Endodermal cell (in vitro differentiated cells): ENCODE results near the gene TSACC. TPM values are rescaled to one million over a fixed set of nuclear protein-coding genes. Genes with fewer than 3 reads are reported as not detected.

ENCODE experiments used
- DNase-seq: peaks from one replicate; pipeline ENCODE4 v3.0.0-alpha.2; 2017
- H3K27ac ChIP-seq: 2 replicates; pipeline ENCODE4 v1.5.1; 2013; ENCODE audit warnings: mild to moderate bottlenecking, low read depth, low read length, moderate library complexity
- H3K27me3 ChIP-seq: 2 replicates; pipeline ENCODE4 v1.6.1; 2013; ENCODE audit warnings: mild to moderate bottlenecking, low read length, moderate library complexity; ENCODE audit not compliant: insufficient read depth, control insufficient read depth, poor library complexity, severe bottlenecking
- H3K36me3 ChIP-seq: 2 replicates; pipeline ENCODE4 v1.7.0; 2013; ENCODE audit warnings: mild to moderate bottlenecking, low read length, moderate library complexity; ENCODE audit not compliant: control insufficient read depth, insufficient read depth
- H3K4me1 ChIP-seq: one replicate; pipeline ENCODE4 v1.7.0; 2013; ENCODE audit warnings: low read length; ENCODE audit not compliant: control insufficient read depth, insufficient read depth
- H3K4me3 ChIP-seq: 2 replicates; pipeline ENCODE4 v1.5.1; 2013; ENCODE audit warnings: mild to moderate bottlenecking, low read length, moderate library complexity
- H3K9ac ChIP-seq: 2 replicates; pipeline ENCODE4 v1.6.1; 2013; ENCODE audit warnings: mild to moderate bottlenecking, low read length, moderate library complexity; ENCODE audit not compliant: poor library complexity, severe bottlenecking; ENCODE audit errors: extremely low read depth
- H3K9me3 ChIP-seq: 2 replicates; pipeline ENCODE4 v1.6.1; 2013; ENCODE audit warnings: mild to moderate bottlenecking, low read length, moderate library complexity; ENCODE audit not compliant: control insufficient read depth
- H3K27ac Mint-ChIP-seq: 2 replicates; pipeline ENCODE4 v1.8.0; 2020; ENCODE audit warnings: mixed read lengths
- H3K27me3 Mint-ChIP-seq: 2 replicates; pipeline ENCODE4 v1.8.0; 2021; ENCODE audit warnings: mild to moderate bottlenecking, mixed read lengths; ENCODE audit not compliant: insufficient read depth
- H3K36me3 Mint-ChIP-seq: 2 replicates; pipeline ENCODE4 v1.8.0; 2020; ENCODE audit warnings: low read depth, mixed read lengths
- H3K4me1 Mint-ChIP-seq: 2 replicates; pipeline ENCODE4 v1.8.0; 2020; ENCODE audit warnings: mixed read lengths
- H3K4me3 Mint-ChIP-seq: 2 replicates; pipeline ENCODE4 v1.8.0; 2020; ENCODE audit warnings: mild to moderate bottlenecking, moderate library complexity, mixed read lengths
- H3K9me3 Mint-ChIP-seq: 2 replicates; pipeline ENCODE4 v1.8.0; 2020; ENCODE audit warnings: mild to moderate bottlenecking, mixed read lengths
- WGBS, 2 experiments: methylation state at CpG; one replicate each; pipeline versions ENCODE4 v1.1.5 to v1.1.7; 2013; ENCODE audit warnings: missing lambda C conversion rate in 2 of 2, mixed read lengths in 1 of 2; ENCODE audit not compliant: insufficient coverage in 1 of 2, insufficient read length in 1 of 2; 5-methylcytosine and 5-hydroxymethylcytosine counted together
- total RNA-seq, 2 donors: library from RNA; stranded (reverse); fragmentation: NEBNext Ultra II Directional in 1 of 2; extraction: Animal tissue kit (Norgen Biotek cat#: 25700) in 1 of 2; gene quantifications; 2 replicates in 1 of 2; 3 replicates in 1 of 2; pipeline ENCODE4 v1.2.1, GENCODE V29; 2021
- TF ChIP-seq, protein P1 (sequence below): fragments of 200-600 bp; sonication (generic); conservative IDR thresholded peaks from 2 replicates; pipeline ENCODE4 v1.5.0; 2021; ENCODE audit warnings: antibody characterized with exemption, mild to moderate bottlenecking

Gene TSACC
- total RNA-seq, 2 donors from 2014 or later, result 0.62 to 1.6 TPM

DNA sequence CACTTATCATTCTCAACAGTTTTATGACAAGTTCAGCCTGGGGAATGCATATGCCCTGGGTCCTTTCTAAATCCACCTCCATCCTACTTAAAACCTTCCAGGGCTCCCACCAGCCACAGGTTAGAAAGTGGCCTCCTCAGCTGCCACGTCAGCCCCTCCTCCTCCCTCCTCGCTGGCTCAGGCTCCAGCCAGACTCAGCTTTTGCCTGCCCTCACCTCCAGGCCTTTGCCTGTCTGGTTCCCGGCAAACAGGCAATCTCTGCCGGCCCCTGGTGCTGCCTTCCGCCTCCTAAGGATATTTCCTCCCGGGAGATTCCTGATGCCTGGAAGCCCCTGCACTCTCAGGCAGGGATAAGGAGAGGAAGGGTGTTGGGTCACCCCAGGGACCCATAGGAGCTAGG lies 40.2 kb downstream of the TSACC start:
- Histone ChIP-seq H3K27me3 (no peaks in the 10 kb centered on the region), H3K9me3 (no peaks in the 10 kb centered on the region), H3K27ac (no peak overlapping the region), H3K4me3 (no peak overlapping the region), H3K9ac (no peak overlapping the region), H3K36me3 (no peaks in the 10 kb centered on the region), H3K4me1 (no peaks in the 10 kb centered on the region)
- Mint-ChIP-seq H3K36me3 (no peaks in the 10 kb centered on the region), H3K27me3 (peaks cover 13% of the 10 kb centered on the region), H3K4me3 (no peak overlapping the region), H3K9me3 (no peaks in the 10 kb centered on the region), H3K4me1 (no peaks in the 10 kb centered on the region), H3K27ac (no peak overlapping the region)
- 83 to 100% methylated on average over 2 to 6 of the region's 6 CpGs for WGBS, 2 experiments
- no peak for DNase-seq
- TF ChIP-seq, protein P1, sequence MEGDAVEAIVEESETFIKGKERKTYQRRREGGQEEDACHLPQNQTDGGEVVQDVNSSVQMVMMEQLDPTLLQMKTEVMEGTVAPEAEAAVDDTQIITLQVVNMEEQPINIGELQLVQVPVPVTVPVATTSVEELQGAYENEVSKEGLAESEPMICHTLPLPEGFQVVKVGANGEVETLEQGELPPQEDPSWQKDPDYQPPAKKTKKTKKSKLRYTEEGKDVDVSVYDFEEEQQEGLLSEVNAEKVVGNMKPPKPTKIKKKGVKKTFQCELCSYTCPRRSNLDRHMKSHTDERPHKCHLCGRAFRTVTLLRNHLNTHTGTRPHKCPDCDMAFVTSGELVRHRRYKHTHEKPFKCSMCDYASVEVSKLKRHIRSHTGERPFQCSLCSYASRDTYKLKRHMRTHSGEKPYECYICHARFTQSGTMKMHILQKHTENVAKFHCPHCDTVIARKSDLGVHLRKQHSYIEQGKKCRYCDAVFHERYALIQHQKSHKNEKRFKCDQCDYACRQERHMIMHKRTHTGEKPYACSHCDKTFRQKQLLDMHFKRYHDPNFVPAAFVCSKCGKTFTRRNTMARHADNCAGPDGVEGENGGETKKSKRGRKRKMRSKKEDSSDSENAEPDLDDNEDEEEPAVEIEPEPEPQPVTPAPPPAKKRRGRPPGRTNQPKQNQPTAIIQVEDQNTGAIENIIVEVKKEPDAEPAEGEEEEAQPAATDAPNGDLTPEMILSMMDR, result no peak

DNA sequence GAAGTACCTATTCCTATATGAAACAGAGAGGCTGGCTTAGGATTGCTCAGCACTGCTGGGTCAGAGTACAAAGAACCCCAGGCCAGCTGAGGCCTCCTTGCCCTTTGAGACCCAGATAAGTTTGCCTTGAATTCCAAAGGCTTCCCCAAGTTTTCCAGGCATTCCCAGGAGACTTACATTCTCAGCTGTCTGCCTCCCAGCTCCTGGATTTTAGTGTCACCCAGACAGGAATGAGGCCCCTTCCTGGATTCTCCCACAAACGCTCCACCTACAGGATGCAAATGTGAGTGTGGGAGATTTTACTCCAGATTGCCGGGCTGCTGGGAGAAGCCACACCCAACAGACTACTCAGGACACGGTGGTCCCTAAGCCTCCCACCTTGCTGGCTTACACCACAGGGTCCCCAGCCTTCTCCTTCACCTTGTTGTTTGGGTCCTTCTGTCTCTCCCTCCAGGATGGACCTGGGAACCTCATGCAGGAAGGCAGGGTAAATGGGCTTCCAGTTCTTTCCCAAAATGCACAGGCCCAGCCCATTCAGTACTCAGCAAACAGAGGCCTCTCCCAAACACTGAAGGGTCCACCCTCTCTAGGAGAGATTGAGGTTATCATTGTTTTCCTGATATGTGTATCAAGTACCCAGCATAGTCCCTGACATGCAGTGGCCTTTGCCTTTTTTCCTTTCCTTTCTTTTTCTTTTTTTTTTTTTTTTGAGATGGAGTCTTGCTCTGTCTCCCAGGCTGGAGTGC lies 41.3 kb downstream of the TSACC start:
- no peak overlapping the region for H3K27ac ChIP-seq
- 28 to 57% methylated on average over 2 of the region's 3 CpGs for WGBS, 2 experiments
- H3K27ac Mint-ChIP-seq, result no peak overlapping the region
- H3K4me1 Mint-ChIP-seq, result no peaks in the 10 kb centered on the region
- no peaks in the 10 kb centered on the region for H3K36me3 ChIP-seq
- H3K4me3 ChIP-seq, result no peak overlapping the region
- H3K9me3 ChIP-seq, result no peaks in the 10 kb centered on the region
- H3K4me1 ChIP-seq, result no peaks in the 10 kb centered on the region
- TF ChIP-seq, protein P1, result peak; percentile 39
- peak; percentile 77 for DNase-seq
- H3K9ac ChIP-seq, result no peak overlapping the region
- H3K36me3 Mint-ChIP-seq, result no peaks in the 10 kb centered on the region
- no peaks in the 10 kb centered on the region for H3K9me3 Mint-ChIP-seq
- no peaks in the 10 kb centered on the region for H3K27me3 ChIP-seq
- peaks cover 13% of the 10 kb centered on the region for H3K27me3 Mint-ChIP-seq
- no peak overlapping the region for H3K4me3 Mint-ChIP-seq

DNA sequence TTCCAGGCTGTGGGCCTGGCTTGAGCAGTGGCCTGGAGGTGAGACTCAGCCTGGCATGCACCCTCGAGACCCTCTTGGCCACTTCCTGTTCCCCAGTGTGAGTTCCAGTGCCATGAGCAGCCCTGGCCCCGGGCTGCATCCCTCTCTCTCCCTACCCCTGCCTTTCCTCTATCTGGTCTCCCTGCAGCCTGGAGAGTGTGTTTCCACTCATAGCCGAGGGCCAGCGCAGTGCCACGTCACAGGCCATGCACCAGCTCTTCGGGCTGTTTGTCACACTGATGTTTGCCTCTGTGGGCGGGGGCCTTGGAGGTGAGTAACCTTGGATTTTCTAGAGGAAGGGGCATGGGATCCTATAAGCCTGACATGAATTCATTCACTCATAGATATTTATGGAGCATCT lies 44.2 kb downstream of the TSACC start:
- no peak for DNase-seq
- TF ChIP-seq, protein P1, result no peak
- Mint-ChIP-seq H3K27ac (no peak overlapping the region), H3K4me3 (no peak overlapping the region), H3K36me3 (no peaks in the 10 kb centered on the region), H3K9me3 (no peaks in the 10 kb centered on the region), H3K27me3 (peaks cover 35% of the 10 kb centered on the region), H3K4me1 (peaks cover under 1% of the 10 kb centered on the region)
- 62 to 75% methylated on average over 4 to 7 of the region's 7 CpGs for WGBS, 2 experiments
- no peaks in the 10 kb centered on the region for H3K9me3 ChIP-seq
- H3K4me3 ChIP-seq, result no peak overlapping the region
- no peak overlapping the region for H3K9ac ChIP-seq
- H3K4me1 ChIP-seq, result no peaks in the 10 kb centered on the region
- H3K27ac ChIP-seq, result no peak overlapping the region
- H3K27me3 ChIP-seq, result peaks cover 19% of the 10 kb centered on the region
- no peaks in the 10 kb centered on the region for H3K36me3 ChIP-seq
